Body of pancreas (tissue), 4 donors: Measurements from ENCODE around the gene TBC1D24. TPM values are rescaled to one million over a fixed set of nuclear protein-coding genes. Genes with fewer than 3 reads are reported as not detected.

Experiments
- ATAC-seq: fragments of 150-250 bp; one replicate; pipeline ENCODE4 v1.9.1; 2016
- DNase-seq, 4 donors: peaks; one replicate each; pipeline ENCODE4 v3.0.0-alpha.2; 2019
- H3K27ac ChIP-seq, 4 donors: fragments of 200-600 bp; sonication (generic); 1 replicate in 3 of 4; 2 replicates in 1 of 4; pipeline versions ENCODE4 v1.5.1 to v1.6.1; 2016 to 2019; ENCODE audit warnings: mild to moderate bottlenecking in 1 of 4, mixed read lengths in 1 of 4, moderate library complexity in 1 of 4
- H3K27me3 ChIP-seq, 2 donors: fragments of 200-600 bp; sonication (generic); one replicate each; pipeline ENCODE4 v1.6.0; 2016; ENCODE audit warnings: mild to moderate bottlenecking in 1 of 2
- H3K36me3 ChIP-seq, 2 donors: fragments of 200-600 bp; sonication (generic); replicated peaks in 1 of 2; 2 replicates each; pipeline ENCODE4 v1.5.1; 2016; ENCODE audit warnings: low read depth in 2 of 2; ENCODE audit not compliant: insufficient read depth in 1 of 2
- H3K4me1 ChIP-seq: fragments of 200-600 bp; sonication (generic); one replicate; pipeline ENCODE4 v1.6.0; 2016
- H3K4me3 ChIP-seq, 2 donors: fragments of 200-600 bp; sonication (generic); 1 replicate in 1 of 2; 2 replicates in 1 of 2; pipeline ENCODE4 v1.5.1; 2016 to 2019
- H3K9me3 ChIP-seq, 3 donors: fragments of 200-600 bp; sonication (generic); 1 replicate in 2 of 3; 2 replicates in 1 of 3; pipeline ENCODE4 v1.5.1; 2016
- POLR2A ChIP-seq, 3 donors: fragments of 450-650 bp; IDR thresholded peaks; one replicate each; pipeline ENCODE4 v1.6.1; 2016; ENCODE audit warnings: antibody characterized with exemption in 3 of 3, mild to moderate bottlenecking in 2 of 3
- WGBS, 2 donors: methylation state at CpG; one replicate each; pipeline ENCODE4 v1.1.5; 2017; 5-methylcytosine and 5-hydroxymethylcytosine counted together
- intact Hi-C: fragments of 100-400 bp; cut with DNase I; formaldehyde crosslinking; loops from one replicate; pipeline ENCODE4 v1.15.1; 2023
- total RNA-seq, 2 donors: library from RNA; depleted of rRNA; stranded (reverse); fragments of >200 nt; gene quantifications; one replicate each; pipeline ENCODE4 v1.1.0, GENCODE V29; 2016
- TF ChIP-seq, protein P1 (sequence below), 7 experiments: fragments of 450-650 bp in 4 of 7; fragments of 200-600 bp in 3 of 7; sonication (generic) in 3 of 7; IDR thresholded peaks; one replicate each; pipeline ENCODE4 v1.5.1; 2016 to 2019; ENCODE audit warnings: antibody characterized with exemption in 7 of 7

Gene TBC1D24
- total RNA-seq, 2 donors from 2014 or later: 18.7 to 30.0 TPM

DNA sequence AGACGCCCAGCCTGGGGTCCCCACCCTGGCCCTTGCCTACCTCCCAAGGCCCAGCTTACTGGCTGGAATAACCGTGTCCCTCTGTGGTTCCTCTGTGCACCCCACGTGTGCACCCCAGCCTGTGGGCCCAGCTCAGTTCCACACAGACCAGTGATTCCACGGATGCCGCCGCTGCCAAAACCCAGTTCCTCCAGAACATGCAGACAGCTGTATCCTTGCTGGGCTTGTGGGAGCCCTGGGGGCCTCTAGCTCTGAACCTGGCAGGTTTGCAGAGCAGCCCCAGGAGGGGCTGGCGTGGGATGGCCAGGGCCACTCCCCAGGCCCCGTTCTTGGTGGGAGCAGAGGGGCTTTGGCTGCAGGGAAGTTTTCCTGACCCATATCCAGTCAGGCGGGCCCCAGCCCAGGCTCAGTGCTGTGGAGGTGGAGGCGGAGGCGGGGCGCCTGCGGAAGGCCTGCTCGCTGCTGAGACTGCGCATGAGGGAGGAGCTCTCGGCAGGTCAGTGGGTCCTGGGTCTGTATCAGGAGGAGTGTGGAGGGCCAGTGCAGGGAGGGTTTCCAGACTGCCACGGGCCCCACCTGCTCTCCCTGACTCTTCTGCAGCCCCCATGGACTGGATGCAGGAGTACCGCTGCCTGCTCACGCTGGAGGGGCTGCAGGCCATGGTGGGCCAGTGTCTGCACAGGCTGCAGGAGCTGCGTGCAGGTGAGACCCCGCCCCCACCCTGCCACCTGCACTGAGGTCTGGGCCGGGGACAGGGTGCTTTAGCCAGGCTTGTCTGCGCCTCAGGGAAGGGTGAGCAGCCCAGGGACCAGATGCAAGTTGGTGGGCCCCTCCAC is 12.7 kb upstream of the TBC1D24 start:
- ATAC-seq (no peak), DNase-seq (no peak)
- Histone ChIP-seq H3K27me3 (no peaks in the 10 kb centered on the region), H3K27ac (no peak overlapping the region), H3K36me3 (no peaks in the 10 kb centered on the region), H3K4me1 (peaks cover 17% of the 10 kb centered on the region), H3K4me3 (no peak overlapping the region), H3K9me3 (no peaks in the 10 kb centered on the region)
- TF ChIP-seq, protein P1, sequence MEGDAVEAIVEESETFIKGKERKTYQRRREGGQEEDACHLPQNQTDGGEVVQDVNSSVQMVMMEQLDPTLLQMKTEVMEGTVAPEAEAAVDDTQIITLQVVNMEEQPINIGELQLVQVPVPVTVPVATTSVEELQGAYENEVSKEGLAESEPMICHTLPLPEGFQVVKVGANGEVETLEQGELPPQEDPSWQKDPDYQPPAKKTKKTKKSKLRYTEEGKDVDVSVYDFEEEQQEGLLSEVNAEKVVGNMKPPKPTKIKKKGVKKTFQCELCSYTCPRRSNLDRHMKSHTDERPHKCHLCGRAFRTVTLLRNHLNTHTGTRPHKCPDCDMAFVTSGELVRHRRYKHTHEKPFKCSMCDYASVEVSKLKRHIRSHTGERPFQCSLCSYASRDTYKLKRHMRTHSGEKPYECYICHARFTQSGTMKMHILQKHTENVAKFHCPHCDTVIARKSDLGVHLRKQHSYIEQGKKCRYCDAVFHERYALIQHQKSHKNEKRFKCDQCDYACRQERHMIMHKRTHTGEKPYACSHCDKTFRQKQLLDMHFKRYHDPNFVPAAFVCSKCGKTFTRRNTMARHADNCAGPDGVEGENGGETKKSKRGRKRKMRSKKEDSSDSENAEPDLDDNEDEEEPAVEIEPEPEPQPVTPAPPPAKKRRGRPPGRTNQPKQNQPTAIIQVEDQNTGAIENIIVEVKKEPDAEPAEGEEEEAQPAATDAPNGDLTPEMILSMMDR (IDR thresholded peaks at IDR 0.05): no peak
- TF ChIP-seq POLR2A (IDR thresholded peaks at IDR 0.05): no peak
- intact Hi-C loops: no loop called here
- WGBS, 2 donors: 91 to 93% methylated on average over 13 to 20 of the region's 23 CpGs

DNA sequence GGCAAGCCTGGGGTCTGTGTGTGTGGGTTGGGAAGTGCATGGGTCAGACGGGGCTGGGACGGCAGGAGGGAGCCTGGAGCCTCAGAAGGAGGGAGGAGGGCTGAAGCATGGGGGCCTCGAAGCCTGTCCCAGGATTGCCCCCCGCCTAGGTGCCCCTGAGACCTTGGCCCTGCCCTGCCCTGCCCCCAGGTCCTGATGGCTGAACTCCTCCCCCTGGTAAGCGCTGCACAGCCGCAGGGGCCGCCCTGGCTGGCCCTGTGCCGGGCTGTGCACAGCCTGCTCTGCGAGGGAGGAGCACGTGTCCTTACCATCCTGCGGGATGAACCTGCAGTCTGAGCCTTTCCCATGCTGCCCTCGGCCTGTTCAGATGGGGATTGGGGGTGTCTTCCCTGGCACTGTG is 10.6 kb upstream of the TBC1D24 start:
- no peaks in the 10 kb centered on the region for H3K36me3 ChIP-seq
- intact Hi-C loops: no loop called here
- no peak overlapping the region for H3K4me3 ChIP-seq
- H3K4me1 ChIP-seq: peaks cover 32% of the 10 kb centered on the region
- H3K9me3 ChIP-seq: no peaks in the 10 kb centered on the region
- WGBS, 2 donors: 74 to 93% methylated on average over 3 to 12 of the region's 12 CpGs
- no peaks in the 10 kb centered on the region for H3K27me3 ChIP-seq
- DNase-seq (no peak), ATAC-seq (no peak)
- H3K27ac ChIP-seq: no peak overlapping the region
- TF ChIP-seq, protein P1 (IDR thresholded peaks at IDR 0.05): no peak
- no peak for TF ChIP-seq POLR2A (IDR thresholded peaks at IDR 0.05)

DNA sequence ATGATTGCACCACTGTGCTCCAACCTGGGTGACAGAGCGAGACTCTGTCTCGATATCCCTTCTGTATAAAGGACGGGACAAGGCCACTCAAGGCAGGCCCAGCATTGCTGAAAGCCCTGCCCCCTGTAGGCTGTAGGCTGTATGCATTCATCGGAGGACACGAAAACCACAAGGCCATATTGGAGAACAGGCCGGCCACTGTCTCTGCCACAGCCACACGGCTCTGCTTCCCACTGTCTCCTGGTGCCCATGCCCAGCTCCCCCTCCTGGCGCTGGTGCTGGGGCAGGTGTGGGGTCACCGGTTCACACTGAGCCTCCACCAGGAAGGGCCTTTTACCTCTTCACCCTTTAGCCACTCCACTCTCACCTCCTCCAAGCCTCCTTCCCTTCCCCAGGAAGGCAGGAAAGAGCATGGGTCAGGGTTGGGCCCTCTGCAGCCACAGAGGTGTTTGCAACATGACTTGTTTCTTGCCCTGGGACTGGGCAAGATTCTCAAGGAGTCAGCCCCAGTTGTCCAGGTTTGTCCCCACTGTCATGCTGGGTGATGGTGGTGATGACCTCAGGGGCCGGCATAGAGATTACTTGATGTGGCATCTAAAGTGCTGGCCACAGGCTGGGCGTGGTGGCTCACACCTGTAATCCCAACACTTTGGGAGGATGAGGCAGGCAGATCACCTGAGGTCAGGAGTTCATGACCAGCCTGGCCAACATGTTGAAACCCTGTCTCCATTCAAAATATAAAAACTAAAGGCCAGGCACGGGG is 9.1 kb upstream of the TBC1D24 start:
- Histone ChIP-seq H3K27me3 (no peaks in the 10 kb centered on the region), H3K36me3 (no peaks in the 10 kb centered on the region), H3K27ac (no peak overlapping the region), H3K4me1 (peaks cover 30% of the 10 kb centered on the region), H3K9me3 (no peaks in the 10 kb centered on the region), H3K4me3 (no peak overlapping the region)
- intact Hi-C loops: no loop called here
- ATAC-seq: no peak
- WGBS, 2 donors: 80 to 81% methylated on average over 10 to 12 of the region's 12 CpGs
- TF ChIP-seq POLR2A (IDR thresholded peaks at IDR 0.05): no peak
- TF ChIP-seq, protein P1 (IDR thresholded peaks at IDR 0.05): no peak
- no peak for DNase-seq

DNA sequence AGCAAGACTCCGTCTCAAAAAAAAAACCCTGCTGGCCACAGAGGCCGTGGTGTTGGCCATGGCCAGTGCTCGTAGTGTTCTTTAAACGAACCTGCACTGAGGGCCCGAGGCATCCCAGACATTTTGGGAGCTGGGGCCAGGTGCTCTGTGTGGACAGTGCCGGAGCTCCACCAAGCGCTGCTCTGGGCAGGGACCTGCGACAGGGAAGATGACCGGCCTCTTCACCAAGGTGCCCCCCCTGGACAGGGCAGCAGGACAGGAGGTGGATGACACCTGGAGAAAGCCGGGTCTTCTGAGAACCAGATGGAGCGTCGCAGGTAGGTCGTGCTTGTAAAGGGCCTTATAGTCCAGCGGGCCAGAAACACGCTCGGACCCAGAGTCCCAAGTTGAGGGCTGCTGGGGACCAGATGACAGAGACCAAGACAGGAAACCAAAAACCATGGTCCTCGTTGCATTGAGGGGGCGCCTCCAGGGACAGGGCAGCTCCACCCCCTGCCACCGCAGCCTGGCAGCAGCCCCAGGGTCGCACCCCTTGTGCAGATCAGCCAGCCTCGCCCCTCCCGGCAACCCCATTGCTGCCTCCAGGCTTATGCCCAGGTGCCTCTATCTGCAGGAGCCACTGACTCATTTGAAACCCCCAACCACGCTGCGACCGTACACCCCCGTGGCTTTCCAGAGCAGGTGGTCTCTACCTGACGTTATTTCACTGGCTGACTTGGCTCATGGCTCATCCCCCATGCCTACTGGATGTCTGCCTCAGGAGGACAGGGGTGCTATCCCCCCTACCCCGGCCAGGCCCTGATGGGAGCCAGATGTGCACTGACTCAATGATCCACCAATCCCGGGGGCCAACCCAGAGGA is 8.0 kb upstream of the TBC1D24 start:
- Histone ChIP-seq H3K9me3 (no peaks in the 10 kb centered on the region), H3K27ac (no peak overlapping the region), H3K4me1 (peaks cover 40% of the 10 kb centered on the region), H3K4me3 (no peak overlapping the region), H3K36me3 (no peaks in the 10 kb centered on the region), H3K27me3 (no peaks in the 10 kb centered on the region)
- WGBS, 2 donors: 85 to 96% methylated on average over 15 to 29 of the region's 29 CpGs
- intact Hi-C loops: no loop called here
- DNase-seq (no peak), ATAC-seq (no peak)
- TF ChIP-seq POLR2A (IDR thresholded peaks at IDR 0.05): no peak
- TF ChIP-seq, protein P1 (IDR thresholded peaks at IDR 0.05): no peak
